Stimulated activated CD8-positive, alpha-beta memory T cell treated with anti-CD3 and anti-CD28 coated beads, Interleukin-12 subunit alpha, Interleukin-12 subunit beta, amount 100 ng/mL, for 24 hours (primary cell): ENCODE results near the gene PSMB5.

Experiments used
- DNase-seq: peaks from one replicate; pipeline ENCODE4 v3.0.0-alpha.2; 2020; ENCODE audit errors: extremely low read depth

The PSMB5 gene

GRCh38 chr14:23043754-23044153 is 9.1 kb upstream of the PSMB5 start:
- DNase-seq: no peak

- no peak for DNase-seq
These were observed 8.4 kb upstream of the PSMB5 start for GRCh38 chr14:23043145-23043544.

GRCh38 chr14:23042162-23042965 is 7.7 kb upstream of the PSMB5 start, which contains the start of gene PSMB11:
TSS of gene PSMB11 (plus strand) at chr14:23042212. CDS start at chr14:23042226, 14 bp downstream.
- DNase-seq: no peak

- DNase-seq: no peak
These were observed 7.0 kb upstream of the PSMB5 start for GRCh38 chr14:23041729-23042128.

GRCh38 chr14:23040100-23040499 is 5.4 kb upstream of the PSMB5 start:
- DNase-seq: no peak

GRCh38 chr14:23035303-23036144 is 824 bp upstream of the PSMB5 start:
- no peak for DNase-seq

- no peak for DNase-seq
These were observed 751 bp downstream of the PSMB5 start for GRCh38 chr14:23033801-23034497.

GRCh38 chr14:23033251-23033727 is 1.4 kb downstream of the PSMB5 start:
- DNase-seq: no peak

GRCh38 chr14:23030936-23031335 is 3.8 kb downstream of the PSMB5 start:
- no peak for DNase-seq

- DNase-seq: no peak
These were observed 5.9 kb downstream of the PSMB5 start for GRCh38 chr14:23028799-23029198.

GRCh38 chr14:23025151-23025814 is 9.4 kb downstream of the PSMB5 start:
- no peak for DNase-seq

- no peak for DNase-seq
These were observed 10.1 kb downstream of the PSMB5 start for GRCh38 chr14:23024612-23025075.

GRCh38 chr14:23023795-23024152 is 10.9 kb downstream of the PSMB5 start:
- DNase-seq: no peak

- DNase-seq: no peak
These were observed 11.5 kb downstream of the PSMB5 start for GRCh38 chr14:23023022-23023794.

GRCh38 chr14:23021889-23022442 is 12.7 kb downstream of the PSMB5 start:
- no peak for DNase-seq

GRCh38 chr14:23021434-23021833 is 13.3 kb downstream of the PSMB5 start:
- no peak for DNase-seq

- DNase-seq: no peak
These were observed 14.3 kb downstream of the PSMB5 start for GRCh38 chr14:23020143-23021128.

GRCh38 chr14:23018107-23018506 is 16.6 kb downstream of the PSMB5 start:
- DNase-seq: no peak

GRCh38 chr14:23017091-23017490 is 17.6 kb downstream of the PSMB5 start:
- no peak for DNase-seq
